ENCODE data around the gene MAPK4. TPM values are rescaled to one million over a fixed set of nuclear protein-coding genes. Genes with fewer than 3 reads are reported as not detected.

MAPK4 gene
- total RNA-seq, 1 experiment from 2014 or later, result not detected

DNA sequence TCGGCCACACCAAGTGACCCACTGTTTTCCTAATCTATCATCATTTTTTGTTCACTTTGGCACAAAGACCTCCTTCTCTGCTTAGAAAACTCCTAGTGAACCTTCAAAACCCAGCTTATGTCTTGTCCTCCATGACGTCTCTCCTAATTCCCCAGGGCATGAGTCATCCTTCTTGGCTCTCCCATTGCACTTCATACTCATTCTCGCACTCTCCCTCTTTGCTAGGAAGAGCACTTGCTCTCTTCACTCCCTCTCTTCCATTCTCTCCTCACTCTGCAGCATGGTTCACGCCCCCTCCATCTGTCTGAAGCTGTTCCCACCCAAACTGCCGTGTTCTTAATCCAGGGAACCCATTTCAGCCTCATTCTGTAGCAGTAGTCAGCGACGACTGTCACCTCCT is 156.0 kb downstream of the MAPK4 start:
- Histone ChIP-seq H3K27ac (no peak overlapping the region), H3K9me3 (ENCODE audit: insufficient read depth, low read depth) (no peaks in the 10 kb centered on the region; the same call in 1 of the 2 replicates), H3K4me3 (no peak overlapping the region), H3K9me2 (ENCODE audit: insufficient read depth) (no peaks in the 10 kb centered on the region), H3K36me3 (ENCODE audit: low read depth) (no peaks in the 10 kb centered on the region), H3K79me2 (ENCODE audit: low read depth) (no peaks in the 10 kb centered on the region), H2AFZ (no peak overlapping the region), H3K27me3 (ENCODE audit: insufficient read depth, low read depth) (no peaks in the 10 kb centered on the region), H4K20me1 (ENCODE audit: insufficient read depth) (no peaks in the 10 kb centered on the region), H3F3A (ENCODE audit: insufficient read depth, low read depth) (no peaks in the 10 kb centered on the region), H3K4me1 (replicated peaks; ENCODE audit: insufficient read depth) (no peaks in the 10 kb centered on the region), H3K4me2 (no peak overlapping the region)
- intact Hi-C loops (cut with micrococcal nuclease; ENCODE audit: unreplicated experiment), result no loop called here
- no peak for DNase-seq
- no TSS peak for BruUV-seq (replicated peaks)
- ChIA-PET CTCF (no interaction called here), POLR2A (ENCODE audit: unreplicated experiment) (no interaction called here)
- no peak for TF ChIP-seq EZH2 (IDR thresholded peaks at IDR 0.05; ENCODE audit: low read depth)
- TF ChIP-seq, protein P1, sequence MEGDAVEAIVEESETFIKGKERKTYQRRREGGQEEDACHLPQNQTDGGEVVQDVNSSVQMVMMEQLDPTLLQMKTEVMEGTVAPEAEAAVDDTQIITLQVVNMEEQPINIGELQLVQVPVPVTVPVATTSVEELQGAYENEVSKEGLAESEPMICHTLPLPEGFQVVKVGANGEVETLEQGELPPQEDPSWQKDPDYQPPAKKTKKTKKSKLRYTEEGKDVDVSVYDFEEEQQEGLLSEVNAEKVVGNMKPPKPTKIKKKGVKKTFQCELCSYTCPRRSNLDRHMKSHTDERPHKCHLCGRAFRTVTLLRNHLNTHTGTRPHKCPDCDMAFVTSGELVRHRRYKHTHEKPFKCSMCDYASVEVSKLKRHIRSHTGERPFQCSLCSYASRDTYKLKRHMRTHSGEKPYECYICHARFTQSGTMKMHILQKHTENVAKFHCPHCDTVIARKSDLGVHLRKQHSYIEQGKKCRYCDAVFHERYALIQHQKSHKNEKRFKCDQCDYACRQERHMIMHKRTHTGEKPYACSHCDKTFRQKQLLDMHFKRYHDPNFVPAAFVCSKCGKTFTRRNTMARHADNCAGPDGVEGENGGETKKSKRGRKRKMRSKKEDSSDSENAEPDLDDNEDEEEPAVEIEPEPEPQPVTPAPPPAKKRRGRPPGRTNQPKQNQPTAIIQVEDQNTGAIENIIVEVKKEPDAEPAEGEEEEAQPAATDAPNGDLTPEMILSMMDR (conservative IDR thresholded peaks at IDR 0.05), result no peak

DNA sequence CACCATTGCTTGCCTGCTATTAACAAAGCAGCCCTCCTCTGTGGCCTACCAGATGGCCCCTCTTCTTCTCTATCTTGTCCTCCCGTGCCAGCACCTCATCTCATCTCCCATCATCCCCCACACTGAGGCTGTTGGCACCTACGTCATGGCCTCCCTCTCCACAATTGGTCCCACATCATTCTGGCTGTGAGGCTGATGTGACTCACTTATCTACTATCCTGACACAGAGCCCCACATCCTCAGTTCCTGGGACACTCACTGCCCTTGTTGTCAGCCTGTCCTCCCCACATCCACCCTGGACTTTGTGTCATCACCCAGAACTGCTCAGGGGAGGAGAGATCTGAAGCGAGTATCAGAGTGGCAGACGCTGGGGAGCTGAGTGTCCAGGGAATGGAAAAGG is 157.0 kb downstream of the MAPK4 start:
- TF ChIP-seq, protein P1 (conservative IDR thresholded peaks at IDR 0.05), result no peak
- TF ChIP-seq EZH2 (IDR thresholded peaks at IDR 0.05; ENCODE audit: low read depth), result no peak
- BruUV-seq (replicated peaks), result no TSS peak
- DNase-seq, result no peak

GRCh38 chr18:50717563-50717962 is 157.7 kb downstream of the MAPK4 start:
- no peaks in the 10 kb centered on the region for H3K36me3 ChIP-seq (ENCODE audit: low read depth)
- intact Hi-C loops (cut with micrococcal nuclease; ENCODE audit: unreplicated experiment), result no loop called here
- DNase-seq, result no peak
- no peaks in the 10 kb centered on the region for H3K27me3 ChIP-seq (ENCODE audit: insufficient read depth, low read depth)
- no peaks in the 10 kb centered on the region for H4K20me1 ChIP-seq (ENCODE audit: insufficient read depth)
- no peaks in the 10 kb centered on the region for H3K79me2 ChIP-seq (ENCODE audit: low read depth)
- no peaks in the 10 kb centered on the region; the same call in 1 of the 2 replicates for H3K9me3 ChIP-seq (ENCODE audit: insufficient read depth, low read depth)
- H3F3A ChIP-seq (ENCODE audit: insufficient read depth, low read depth), result no peaks in the 10 kb centered on the region
- H2AFZ ChIP-seq, result no peak overlapping the region
- CTCF ChIA-PET, result no interaction called here
- no TSS peak for BruUV-seq (replicated peaks)
- no peaks in the 10 kb centered on the region for H3K9me2 ChIP-seq (ENCODE audit: insufficient read depth)
- H3K4me3 ChIP-seq, result no peak overlapping the region
- POLR2A ChIA-PET (ENCODE audit: unreplicated experiment), result no interaction called here
- no peaks in the 10 kb centered on the region for H3K4me1 ChIP-seq (replicated peaks; ENCODE audit: insufficient read depth)
- TF ChIP-seq, protein P1 (conservative IDR thresholded peaks at IDR 0.05), result no peak
- TF ChIP-seq EZH2 (IDR thresholded peaks at IDR 0.05; ENCODE audit: low read depth), result no peak
- H3K4me2 ChIP-seq, result no peak overlapping the region
- no peak overlapping the region for H3K27ac ChIP-seq

More for the DNA sequence above, 157.0 kb downstream of the MAPK4 start:
- Histone ChIP-seq H3K36me3 (ENCODE audit: low read depth) (no peaks in the 10 kb centered on the region), H3F3A (ENCODE audit: insufficient read depth, low read depth) (no peaks in the 10 kb centered on the region), H4K20me1 (ENCODE audit: insufficient read depth) (no peaks in the 10 kb centered on the region), H3K79me2 (ENCODE audit: low read depth) (no peaks in the 10 kb centered on the region), H3K4me3 (no peak overlapping the region), H3K4me1 (replicated peaks; ENCODE audit: insufficient read depth) (no peaks in the 10 kb centered on the region), H2AFZ (no peak overlapping the region), H3K27ac (no peak overlapping the region), H3K27me3 (ENCODE audit: insufficient read depth, low read depth) (no peaks in the 10 kb centered on the region), H3K9me2 (ENCODE audit: insufficient read depth) (no peaks in the 10 kb centered on the region), H3K4me2 (no peak overlapping the region), H3K9me3 (ENCODE audit: insufficient read depth, low read depth) (no peaks in the 10 kb centered on the region; the same call in 1 of the 2 replicates)
- ChIA-PET POLR2A (ENCODE audit: unreplicated experiment) (no interaction called here), CTCF (no interaction called here)
- intact Hi-C loops (cut with micrococcal nuclease; ENCODE audit: unreplicated experiment), result no loop called here
